ENCODE results near the gene HDAC4. TPM values are rescaled to one million over a fixed set of nuclear protein-coding genes. Genes with fewer than 3 reads are reported as not detected.

The HDAC4 gene
- polyA plus RNA-seq, 1 donor (not counting 4 experiments of a cell fraction or from before 2014, with no cell fraction given), result 2.9 TPM

GRCh38 chr2:239264838-239265651 lies 135.8 kb downstream of the HDAC4 start:
- Histone ChIP-seq H3K4me1 (ENCODE audit: control insufficient read depth, extremely low read depth, insufficient read depth, low read length) (peaks cover 15% of the 10 kb centered on the region), H3K4me2 (ENCODE audit: control insufficient read depth, extremely low read depth, insufficient read depth, low read depth, low read length) (peak overlapping the region; percentile 32), H3K9me1 (ENCODE audit: control insufficient read depth, extremely low read depth, insufficient read depth, low read length) (peaks cover 2% of the 10 kb centered on the region), H2AFZ (ENCODE audit: control insufficient read depth, low read length) (no peak overlapping the region), H3K27me3 (ENCODE audit: control insufficient read depth, extremely low read depth, insufficient read depth, low read length) (no peaks in the 10 kb centered on the region), H3K27ac (ENCODE audit: control insufficient read depth, insufficient read depth, low read length) (peak overlapping the region; percentile 8), H3K9me3 (ENCODE audit: control insufficient read depth, low read depth, low read length) (no peaks in the 10 kb centered on the region), H3K79me2 (ENCODE audit: control insufficient read depth, insufficient read depth, low read length) (peaks cover 5% of the 10 kb centered on the region), H3K9ac (ENCODE audit: control insufficient read depth, extremely low read depth, insufficient read depth, low read length) (no peak overlapping the region), H4K20me1 (ENCODE audit: control insufficient read depth, extremely low read depth, insufficient read depth, low read length) (peaks cover 3% of the 10 kb centered on the region), H3K36me3 (ENCODE audit: control insufficient read depth in 2 of 2, extremely low read depth in 1 of 2, insufficient read depth in 2 of 2, low read length in 2 of 2) (no peaks in the 10 kb centered on the region), H3K4me3 (ENCODE audit: control insufficient read depth in 2 of 3, extremely low read depth in 1 of 3, insufficient read depth in 2 of 3, low read depth in 1 of 3, low read length in 3 of 3) (no peak overlapping the region)
- dilution Hi-C loops (cut with MboI; ENCODE audit: extremely low pct_ligation_motif_present, low sequenced_read_pairs), result no loop called here
- TF ChIP-seq CTCF (optimal IDR thresholded peaks at IDR 0.05 in 1 of 3, IDR thresholded peaks at IDR 0.05 in 1 of 3, conservative IDR thresholded peaks at IDR 0.05 in 1 of 3; ENCODE audit: extremely low read depth in 1 of 3, insufficient read depth in 2 of 3, low read length in 3 of 3), result no peak
- TF ChIP-seq EZH2 (IDR thresholded peaks at IDR 0.05; ENCODE audit: low read length), result no peak
- no peak for DNase-seq (ENCODE audit: low read depth, low spot score)
- FAIRE-seq, result peak; percentile 41

GRCh38 chr2:239264492-239264837 lies 136.4 kb downstream of the HDAC4 start:
- peaks cover 15% of the 10 kb centered on the region for H3K4me1 ChIP-seq (ENCODE audit: control insufficient read depth, extremely low read depth, insufficient read depth, low read length)
- FAIRE-seq (no peak), DNase-seq (ENCODE audit: low read depth, low spot score) (no peak)
- H4K20me1 ChIP-seq (ENCODE audit: control insufficient read depth, extremely low read depth, insufficient read depth, low read length), result peaks cover 3% of the 10 kb centered on the region
- H2AFZ ChIP-seq (ENCODE audit: control insufficient read depth, low read length), result no peak overlapping the region
- no peak overlapping the region for H3K4me2 ChIP-seq (ENCODE audit: control insufficient read depth, extremely low read depth, insufficient read depth, low read depth, low read length)
- H3K27me3 ChIP-seq (ENCODE audit: control insufficient read depth, extremely low read depth, insufficient read depth, low read length), result no peaks in the 10 kb centered on the region
- H3K79me2 ChIP-seq (ENCODE audit: control insufficient read depth, insufficient read depth, low read length), result peaks cover 3% of the 10 kb centered on the region
- H3K4me3 ChIP-seq (ENCODE audit: control insufficient read depth in 2 of 3, extremely low read depth in 1 of 3, insufficient read depth in 2 of 3, low read depth in 1 of 3, low read length in 3 of 3), result no peak overlapping the region
- dilution Hi-C loops (cut with MboI; ENCODE audit: extremely low pct_ligation_motif_present, low sequenced_read_pairs), result no loop called here
- TF ChIP-seq EZH2 (IDR thresholded peaks at IDR 0.05; ENCODE audit: low read length), result no peak
- no peak for TF ChIP-seq CTCF (optimal IDR thresholded peaks at IDR 0.05 in 1 of 3, IDR thresholded peaks at IDR 0.05 in 1 of 3, conservative IDR thresholded peaks at IDR 0.05 in 1 of 3; ENCODE audit: extremely low read depth in 1 of 3, insufficient read depth in 2 of 3, low read length in 3 of 3)
- no peaks in the 10 kb centered on the region for H3K36me3 ChIP-seq (ENCODE audit: control insufficient read depth in 2 of 2, extremely low read depth in 1 of 2, insufficient read depth in 2 of 2, low read length in 2 of 2)
- no peak overlapping the region for H3K9ac ChIP-seq (ENCODE audit: control insufficient read depth, extremely low read depth, insufficient read depth, low read length)
- H3K9me3 ChIP-seq (ENCODE audit: control insufficient read depth, low read depth, low read length), result no peaks in the 10 kb centered on the region
- no peaks in the 10 kb centered on the region for H3K9me1 ChIP-seq (ENCODE audit: control insufficient read depth, extremely low read depth, insufficient read depth, low read length)
- H3K27ac ChIP-seq (ENCODE audit: control insufficient read depth, insufficient read depth, low read length), result no peak overlapping the region
